ENCODE data around the gene RAD51D.

- TF ChIP-seq EZH2 (IDR thresholded peaks at IDR 0.05; ENCODE audit: borderline replicate concordance, low read depth, low read length, severe bottlenecking) (no peak), CTCF (IDR thresholded peaks at IDR 0.05; ENCODE audit: borderline replicate concordance, extremely low read depth, low read length, poor library complexity, severe bottlenecking) (no peak)
Measured at GRCh38 chr17:35053204-35053603, 66.5 kb downstream of the RAD51D start.

Measured in DND-41 (cell line).